Measurements from ENCODE around the gene B4GALNT2. TPM values are rescaled to one million over a fixed set of nuclear protein-coding genes. Genes with fewer than 3 reads are reported as not detected.

The B4GALNT2 gene
- total and polyA plus RNA-seq, 2 donors (not counting 3 experiments of a cell fraction or from before 2014, with no cell fraction given): 0.11 TPM; not detected in 1

DNA sequence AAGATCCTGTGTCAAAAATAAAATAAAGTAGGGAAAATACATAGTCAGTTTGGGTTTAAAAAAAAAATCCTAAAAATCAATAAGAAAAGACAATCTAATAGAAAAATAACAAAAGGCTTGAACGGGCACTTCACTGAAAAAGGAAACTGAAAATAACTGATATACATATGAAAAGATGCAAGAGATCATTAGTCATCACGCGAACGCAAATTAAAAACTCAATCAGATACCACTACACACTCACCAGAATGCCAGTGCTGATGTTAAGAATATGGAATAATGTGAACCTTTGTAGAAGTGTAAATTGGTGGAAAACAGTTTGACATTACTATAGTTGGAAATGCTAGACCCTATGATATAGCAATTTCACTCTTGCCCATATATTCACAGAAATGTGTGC is 63.2 kb downstream of the B4GALNT2 start:
- Histone ChIP-seq H3K4me1 (ENCODE audit: control insufficient read depth, extremely low read depth, insufficient read depth, low read length) (peaks cover 9% of the 10 kb centered on the region), H4K20me1 (replicated peaks; ENCODE audit: control insufficient read depth, extremely low read depth, insufficient read depth, low read length) (no peaks in the 10 kb centered on the region), H3K79me2 (ENCODE audit: control insufficient read depth, insufficient read depth, low read length) (no peaks in the 10 kb centered on the region), H3K36me3 (ENCODE audit: control insufficient read depth in 2 of 2, extremely low read depth in 1 of 2, insufficient read depth in 2 of 2, low read length in 2 of 2) (no peaks in the 10 kb centered on the region), H3K27me3 (ENCODE audit: control insufficient read depth in 2 of 2, insufficient read depth in 2 of 2, low read length in 2 of 2) (no peaks in the 10 kb centered on the region), H3K9me3 (replicated peaks; ENCODE audit: control insufficient read depth, insufficient read depth, low read length) (no peaks in the 10 kb centered on the region), H2AFZ (ENCODE audit: low read depth, low read length) (no peak overlapping the region), H3K9me1 (replicated peaks; ENCODE audit: control insufficient read depth, extremely low read depth, insufficient read depth, low read length) (no peaks in the 10 kb centered on the region), H3K27ac (ENCODE audit: insufficient read depth, low read depth, low read length) (no peak overlapping the region), H3K4me3 (replicated peaks in 1 of 3; ENCODE audit: insufficient read depth in 1 of 3, low read depth in 1 of 3, low read length in 3 of 3) (no peak overlapping the region), H3K4me2 (ENCODE audit: insufficient read depth, low read length) (no peak overlapping the region), H3K9ac (replicated peaks; ENCODE audit: extremely low read depth, insufficient read depth, low read length) (no peak overlapping the region)
- ChIA-PET POLR2A (no interaction called here), CTCF (interaction anchor here (15.9 kb wide), 1 partner anchor 32 kb away, joined by 212 read pairs; the partner anchor contains the start of gene PHOSPHO1)
- no peak for DNase-seq (ENCODE audit: low read depth, low spot score)
- BruUV-seq (replicated peaks): no TSS peak
- TF ChIP-seq MYC (IDR thresholded peaks at IDR 0.05; ENCODE audit: low read depth, low read length): no peak
- TF ChIP-seq, protein P1, sequence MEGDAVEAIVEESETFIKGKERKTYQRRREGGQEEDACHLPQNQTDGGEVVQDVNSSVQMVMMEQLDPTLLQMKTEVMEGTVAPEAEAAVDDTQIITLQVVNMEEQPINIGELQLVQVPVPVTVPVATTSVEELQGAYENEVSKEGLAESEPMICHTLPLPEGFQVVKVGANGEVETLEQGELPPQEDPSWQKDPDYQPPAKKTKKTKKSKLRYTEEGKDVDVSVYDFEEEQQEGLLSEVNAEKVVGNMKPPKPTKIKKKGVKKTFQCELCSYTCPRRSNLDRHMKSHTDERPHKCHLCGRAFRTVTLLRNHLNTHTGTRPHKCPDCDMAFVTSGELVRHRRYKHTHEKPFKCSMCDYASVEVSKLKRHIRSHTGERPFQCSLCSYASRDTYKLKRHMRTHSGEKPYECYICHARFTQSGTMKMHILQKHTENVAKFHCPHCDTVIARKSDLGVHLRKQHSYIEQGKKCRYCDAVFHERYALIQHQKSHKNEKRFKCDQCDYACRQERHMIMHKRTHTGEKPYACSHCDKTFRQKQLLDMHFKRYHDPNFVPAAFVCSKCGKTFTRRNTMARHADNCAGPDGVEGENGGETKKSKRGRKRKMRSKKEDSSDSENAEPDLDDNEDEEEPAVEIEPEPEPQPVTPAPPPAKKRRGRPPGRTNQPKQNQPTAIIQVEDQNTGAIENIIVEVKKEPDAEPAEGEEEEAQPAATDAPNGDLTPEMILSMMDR (IDR thresholded peaks at IDR 0.05; ENCODE audit: extremely low read depth in 1 of 2, insufficient read depth in 1 of 2, low read depth in 1 of 2, low read length in 2 of 2): no peak
- TF ChIP-seq JUN (IDR thresholded peaks at IDR 0.05; ENCODE audit: borderline replicate concordance, insufficient read depth, insufficient read length, low read depth): no peak
- no peak for TF ChIP-seq POLR2AphosphoS5 (IDR thresholded peaks at IDR 0.05; ENCODE audit: insufficient read depth, low read depth, low read length)
- TF ChIP-seq EZH2 (IDR thresholded peaks at IDR 0.05; ENCODE audit: borderline replicate concordance, low read depth, low read length, severe bottlenecking): no peak
- no peak for TF ChIP-seq POLR2A (IDR thresholded peaks at IDR 0.05; ENCODE audit: low read depth, low read length)
- TF ChIP-seq, protein P2, sequence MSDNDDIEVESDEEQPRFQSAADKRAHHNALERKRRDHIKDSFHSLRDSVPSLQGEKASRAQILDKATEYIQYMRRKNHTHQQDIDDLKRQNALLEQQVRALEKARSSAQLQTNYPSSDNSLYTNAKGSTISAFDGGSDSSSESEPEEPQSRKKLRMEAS (IDR thresholded peaks at IDR 0.05; ENCODE audit: insufficient read depth, insufficient read length): no peak
- TF ChIP-seq GATA2 (IDR thresholded peaks at IDR 0.05; ENCODE audit: insufficient read depth, insufficient read length, low read depth, low read length): no peak
- TF ChIP-seq FOS (IDR thresholded peaks at IDR 0.05; ENCODE audit: borderline replicate concordance, insufficient read depth, low read length): no peak
- intact Hi-C loops (cut with micrococcal nuclease) (no loop called here), dilution Hi-C loops (cut with MboI; ENCODE audit: extremely low pct_ligation_motif_present, low sequenced_read_pairs) (no loop called here)
- FAIRE-seq: no peak

Measured in endothelial cell of umbilical vein (primary cell).